GM19099 (cell line): ENCODE results near the gene TJP2.

Experiments used
- POLR2A ChIP-seq: IDR thresholded peaks from 3 replicates; pipeline ENCODE4 v1.6.1; 2011; ENCODE audit warnings: low read depth; ENCODE audit not compliant: insufficient read length; ENCODE audit errors: extremely low read depth

TJP2 gene

DNA sequence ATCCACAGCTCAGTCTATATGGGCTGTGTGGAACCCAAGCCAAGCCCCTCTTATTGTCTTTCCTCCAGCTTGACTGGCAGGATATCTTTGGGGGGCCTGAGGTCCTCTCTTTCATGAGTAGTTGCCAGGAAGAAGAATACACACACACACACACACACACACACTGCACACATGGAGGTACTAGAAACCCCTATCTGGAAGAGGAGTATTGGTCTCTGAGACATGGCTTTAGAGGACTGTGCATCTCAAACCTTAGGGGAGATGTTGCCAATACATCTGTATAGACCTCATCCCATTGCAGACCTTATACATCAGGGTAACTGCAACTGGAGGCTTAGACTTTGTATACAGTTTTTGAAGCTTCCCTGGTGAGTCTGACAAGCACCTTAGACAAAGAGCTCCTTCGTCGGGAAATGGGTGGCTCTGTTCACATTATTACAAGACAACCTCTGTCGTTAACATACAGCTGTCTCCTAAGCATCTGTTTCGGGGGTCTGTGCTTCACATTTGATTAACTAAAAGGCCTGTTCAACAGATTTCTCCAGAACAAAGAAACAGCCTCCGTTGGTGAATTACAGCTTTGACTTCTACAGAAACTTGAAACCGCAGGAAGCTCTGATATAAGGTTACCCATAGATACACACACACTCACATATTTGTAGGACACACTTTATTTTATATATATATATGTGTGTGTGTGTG lies 145.4 kb downstream of the TJP2 start:
- no peak for TF ChIP-seq POLR2A

GRCh38 chr9:69322256-69322655 lies 148.2 kb downstream of the TJP2 start:
- TF ChIP-seq POLR2A, result no peak

DNA sequence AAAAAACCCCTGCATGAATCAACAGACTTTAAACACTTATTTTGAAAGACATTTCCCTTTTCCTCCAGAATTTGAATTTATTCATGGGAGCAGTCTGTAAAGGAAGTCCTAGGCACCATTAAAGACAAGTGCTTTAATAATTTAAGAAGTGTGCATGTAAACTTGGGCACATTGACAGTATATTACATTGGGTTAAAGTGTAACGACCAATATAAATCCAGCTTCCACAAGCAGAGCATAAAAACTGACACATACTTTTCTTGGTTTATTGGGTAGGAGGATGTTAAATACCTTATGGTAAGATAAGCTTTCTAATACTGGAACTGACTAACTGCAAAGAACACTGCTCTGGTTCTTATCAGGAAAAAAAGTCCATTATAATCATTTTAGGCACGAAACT lies 149.8 kb downstream of the TJP2 start:
- TF ChIP-seq POLR2A, result no peak
